A172 (cell line): ENCODE measurements around the gene CFAP90. TPM values are rescaled to one million over a fixed set of nuclear protein-coding genes. Genes with fewer than 3 reads are reported as not detected.

Experiments
- total RNA-seq: library from RNA; depleted of rRNA; stranded (reverse); fragments of >200 nt; shearing (Covaris generic); gene quantifications from 2 replicates; pipeline ENCODE4 v1.2.3, GENCODE V29; 2014; rRNA removed

The CFAP90 gene
- total RNA-seq, 1 experiment from 2014 or later = not detected

Other genes with a start within 250 kb of the CFAP90 start
- 17.9 and 23.7 TPM in 2 replicates for gene FASTKD3, start 17.9 kb upstream of the CFAP90 start, total RNA-seq
- gene MTRR, start 18.0 kb upstream of the CFAP90 start, total RNA-seq = 23.2 and 40.9 TPM in 2 replicates